Central memory CD8-positive, alpha-beta T cell (primary cell): ENCODE measurements around the gene CLIC3.
A peak's percentile ranks its signal among the peaks of the same experiment; 100 is the strongest.
"Not testable (repeated sequence)": the region's sequence is repeated elsewhere in the genome, so short reads cannot be mapped to it uniquely, and the experiment has no call there.

Source experiments
- ATAC-seq: fragments of 150-1000 bp; cut with Tn5 transposase; replicated peaks from 2 replicates; pipeline ENCODE4 v1.10.0; 2022; ENCODE audit warnings: mild to moderate bottlenecking, moderate FRiP score, moderate number of reproducible peaks; ENCODE audit not compliant: poor library complexity, severe bottlenecking; ENCODE audit errors: extremely low read depth
- DNase-seq, 2 donors: peaks; one replicate each; pipeline ENCODE4 v3.0.0; 2021; ENCODE audit warnings: low spot score in 2 of 2
- H3K27ac Mint-ChIP-seq: one replicate; pipeline ENCODE4 v1.8.0; 2022; ENCODE audit warnings: low read depth, mild to moderate bottlenecking, moderate library complexity, mixed read lengths
- H3K27me3 Mint-ChIP-seq: one replicate; pipeline ENCODE4 v1.8.0; 2022; ENCODE audit warnings: mixed read lengths
- H3K36me3 Mint-ChIP-seq: one replicate; pipeline ENCODE4 v1.8.0; 2022; ENCODE audit warnings: mild to moderate bottlenecking, moderate library complexity, mixed read lengths; ENCODE audit not compliant: insufficient read depth
- H3K4me1 Mint-ChIP-seq: one replicate; pipeline ENCODE4 v1.8.0; 2022; ENCODE audit warnings: mixed read lengths
- H3K4me3 Mint-ChIP-seq: one replicate; pipeline ENCODE4 v1.8.0; 2022; ENCODE audit warnings: mild to moderate bottlenecking, moderate library complexity, mixed read lengths
- H3K9me3 Mint-ChIP-seq: one replicate; pipeline ENCODE4 v1.8.0; 2022; ENCODE audit warnings: mixed read lengths

Gene CLIC3

DNA sequence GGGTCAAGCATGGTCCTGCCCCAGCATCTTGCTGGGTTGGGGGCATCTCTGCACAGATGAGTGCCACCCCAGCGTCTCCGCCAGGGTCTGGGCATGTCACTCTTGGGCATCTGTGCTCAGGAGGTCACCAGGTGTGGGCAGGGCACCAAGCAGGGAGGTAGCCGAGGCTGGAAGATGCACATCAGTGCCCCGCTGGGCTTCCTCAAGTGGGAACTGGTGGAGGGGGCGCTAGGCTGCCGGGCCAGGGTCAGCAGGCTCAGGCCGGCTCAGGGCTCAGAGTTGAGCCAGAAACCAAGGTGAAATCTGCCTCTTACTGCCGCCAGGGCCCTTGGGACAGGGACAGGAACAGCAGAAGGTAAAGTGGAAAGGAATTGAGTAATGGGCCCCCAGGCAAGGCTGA, 39.6 kb upstream of the CLIC3 start:
- ATAC-seq, result no peak
- Mint-ChIP-seq H3K27me3 (no peaks in the 10 kb centered on the region), H3K4me1 (peaks cover 32% of the 10 kb centered on the region), H3K4me3 (no peak overlapping the region), H3K27ac (no peak overlapping the region), H3K9me3 (no peaks in the 10 kb centered on the region), H3K36me3 (peaks cover 6% of the 10 kb centered on the region)
- DNase-seq, result no peak

DNA sequence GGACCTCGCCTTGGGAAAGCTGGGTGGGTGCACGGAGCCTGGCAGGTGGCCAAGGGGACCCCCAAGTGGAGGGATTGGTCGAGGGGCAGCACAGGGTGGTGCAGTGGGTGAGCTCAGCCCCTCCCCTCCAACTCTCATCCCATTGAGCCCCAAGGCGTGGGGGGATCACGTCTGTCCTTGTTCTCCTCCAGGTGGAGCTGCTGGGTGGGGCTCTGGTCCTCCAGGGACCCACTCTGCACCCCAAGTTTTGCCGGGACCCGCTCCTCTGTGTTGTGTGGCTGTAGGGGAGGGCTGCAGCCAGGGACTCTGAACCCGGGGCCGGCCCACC, 39.1 kb upstream of the CLIC3 start:
- Mint-ChIP-seq H3K36me3 (peaks cover 9% of the 10 kb centered on the region), H3K27me3 (no peaks in the 10 kb centered on the region), H3K9me3 (no peaks in the 10 kb centered on the region), H3K27ac (peak overlapping the region; percentile 84), H3K4me1 (peaks cover 37% of the 10 kb centered on the region), H3K4me3 (peak overlapping the region; percentile 78)
- ATAC-seq, result no peak
- DNase-seq, result no peak

DNA sequence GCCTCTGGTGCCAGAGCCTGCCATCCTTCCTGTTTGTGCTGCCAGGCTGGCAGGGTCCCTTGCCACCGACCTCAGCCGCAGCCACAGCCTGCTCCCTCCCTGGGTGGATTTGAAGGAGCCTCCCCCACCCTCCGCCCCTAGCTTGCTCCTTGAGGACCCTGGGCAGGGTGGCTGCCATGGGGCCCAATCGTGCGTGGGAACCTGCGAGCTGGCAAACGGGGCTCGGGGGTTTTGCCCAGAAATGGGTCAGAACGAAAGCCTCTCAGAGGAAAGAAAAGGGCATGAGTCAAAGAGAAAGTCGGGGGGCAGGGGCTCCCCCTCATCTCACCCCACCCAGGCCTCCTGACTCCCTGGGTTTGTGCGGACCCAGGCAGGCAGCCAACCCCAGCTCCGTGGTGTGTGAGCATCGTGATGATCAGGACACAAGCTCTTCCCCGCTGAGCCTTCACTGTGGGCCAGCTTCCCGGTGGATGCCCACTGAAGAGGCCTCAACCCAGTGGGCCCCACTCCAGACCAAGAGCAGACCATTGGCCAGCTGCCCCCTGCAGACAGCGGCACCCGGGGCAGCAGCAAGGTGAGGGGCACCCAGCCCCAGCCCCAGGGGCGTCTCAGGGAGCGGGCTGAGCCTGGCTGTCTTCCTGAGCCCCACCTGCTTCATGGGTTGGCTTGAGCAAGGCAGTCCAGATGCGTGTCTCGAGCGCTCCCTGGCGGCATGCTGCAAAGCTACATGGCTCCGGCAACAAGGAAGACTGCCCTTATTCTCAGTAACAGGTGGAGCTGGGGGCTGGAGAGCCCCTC, 38.5 kb upstream of the CLIC3 start:
- peaks cover 41% of the 10 kb centered on the region for H3K4me1 Mint-ChIP-seq
- peak overlapping the region; percentile 78 for H3K4me3 Mint-ChIP-seq
- ATAC-seq (peak; percentile 74), DNase-seq (peak; percentile 80 to 85)
- no peaks in the 10 kb centered on the region for H3K27me3 Mint-ChIP-seq
- H3K27ac Mint-ChIP-seq, result peak overlapping the region; percentile 84
- no peaks in the 10 kb centered on the region for H3K9me3 Mint-ChIP-seq
- peaks cover 9% of the 10 kb centered on the region for H3K36me3 Mint-ChIP-seq

DNA sequence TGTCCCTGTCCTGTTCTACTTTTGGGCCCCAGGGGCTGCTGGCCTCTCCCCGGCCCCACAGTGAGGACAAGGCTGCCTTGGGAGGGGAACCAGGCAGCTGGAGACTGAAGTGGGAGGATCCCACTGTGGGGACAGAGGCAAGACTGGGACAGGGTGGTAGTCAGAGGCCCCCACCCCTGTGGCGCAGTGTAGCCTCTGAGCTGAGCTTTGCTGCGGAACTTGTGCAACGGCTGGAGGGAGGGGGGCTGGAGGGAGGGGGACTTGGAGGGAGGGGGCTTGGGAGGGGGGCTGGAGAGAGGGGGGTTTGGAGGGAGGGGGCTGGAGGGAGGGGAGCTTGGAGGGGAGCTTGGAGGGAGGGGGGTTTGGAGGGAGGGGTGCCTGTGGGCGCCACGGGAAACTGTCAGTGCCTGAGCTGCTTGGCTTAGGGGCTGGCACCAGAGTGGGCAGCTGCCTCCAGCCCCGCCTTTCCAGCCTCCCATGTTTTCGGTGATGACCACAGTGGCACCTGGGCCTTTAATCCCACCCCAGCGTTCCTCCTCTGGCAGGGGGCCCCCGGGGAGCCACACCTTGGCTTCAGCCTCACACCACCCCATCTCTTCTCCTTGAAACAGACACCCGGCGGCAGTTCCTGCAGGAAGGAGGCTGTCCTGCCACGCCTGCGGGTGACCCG, 37.8 kb upstream of the CLIC3 start:
- H3K27ac Mint-ChIP-seq, result peak overlapping the region; percentile 84

DNA sequence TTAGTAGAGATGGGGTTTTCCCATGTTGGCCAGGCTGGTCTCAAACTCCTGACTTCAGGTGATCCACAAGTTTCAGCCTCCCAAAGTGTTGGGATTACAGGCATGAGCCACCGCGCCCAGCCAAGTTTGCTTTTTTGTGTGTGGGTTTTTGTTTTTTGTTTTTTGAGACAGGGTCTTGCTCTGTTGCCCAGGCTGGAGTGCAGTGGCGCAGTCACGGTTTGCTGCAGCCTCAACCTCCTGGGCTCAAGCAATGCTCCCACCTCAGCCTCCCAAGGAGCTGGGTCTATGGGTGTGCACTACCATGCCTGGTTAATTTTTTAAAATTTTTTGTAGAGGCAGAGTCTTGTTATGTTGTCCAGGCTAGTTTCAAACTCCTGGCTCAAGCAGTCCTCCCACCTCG, 37.1 kb upstream of the CLIC3 start:
- not testable (repeated sequence) for DNase-seq, H3K27me3 Mint-ChIP-seq, ATAC-seq, H3K9me3 Mint-ChIP-seq, H3K27ac Mint-ChIP-seq
- Mint-ChIP-seq H3K4me1 (peaks cover 49% of the 10 kb centered on the region), H3K36me3 (peaks cover 16% of the 10 kb centered on the region), H3K4me3 (peak overlapping the region; percentile 86)

More for the DNA sequence above, 37.8 kb upstream of the CLIC3 start:
- no peaks in the 10 kb centered on the region for H3K9me3 Mint-ChIP-seq
- no peak for ATAC-seq
- peaks cover 47% of the 10 kb centered on the region for H3K4me1 Mint-ChIP-seq
- peaks cover 13% of the 10 kb centered on the region for H3K36me3 Mint-ChIP-seq
- no peaks in the 10 kb centered on the region for H3K27me3 Mint-ChIP-seq
- H3K4me3 Mint-ChIP-seq, result peak overlapping the region; percentile 86
- DNase-seq, result no peak

DNA sequence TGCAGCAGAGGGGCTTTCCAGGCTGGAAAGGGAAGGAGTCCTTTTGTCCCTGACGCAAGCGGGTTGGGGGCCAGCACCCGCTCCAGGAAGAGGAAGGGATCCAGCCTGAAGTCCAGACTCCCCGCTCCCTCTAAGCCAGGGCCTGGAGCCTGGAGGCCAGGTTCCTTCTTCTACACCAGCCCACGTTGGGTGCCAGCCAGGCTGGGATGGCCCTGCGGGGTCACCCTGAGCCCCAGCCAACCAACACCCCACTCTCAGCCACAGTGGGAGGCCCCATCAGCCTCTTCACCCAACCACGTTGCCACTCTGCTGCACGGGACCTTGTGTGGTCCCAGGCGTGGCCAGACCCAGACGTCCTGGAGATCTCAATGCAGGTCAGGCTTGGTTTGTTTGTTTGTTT, 36.5 kb upstream of the CLIC3 start:
- peaks cover 49% of the 10 kb centered on the region for H3K4me1 Mint-ChIP-seq

DNA sequence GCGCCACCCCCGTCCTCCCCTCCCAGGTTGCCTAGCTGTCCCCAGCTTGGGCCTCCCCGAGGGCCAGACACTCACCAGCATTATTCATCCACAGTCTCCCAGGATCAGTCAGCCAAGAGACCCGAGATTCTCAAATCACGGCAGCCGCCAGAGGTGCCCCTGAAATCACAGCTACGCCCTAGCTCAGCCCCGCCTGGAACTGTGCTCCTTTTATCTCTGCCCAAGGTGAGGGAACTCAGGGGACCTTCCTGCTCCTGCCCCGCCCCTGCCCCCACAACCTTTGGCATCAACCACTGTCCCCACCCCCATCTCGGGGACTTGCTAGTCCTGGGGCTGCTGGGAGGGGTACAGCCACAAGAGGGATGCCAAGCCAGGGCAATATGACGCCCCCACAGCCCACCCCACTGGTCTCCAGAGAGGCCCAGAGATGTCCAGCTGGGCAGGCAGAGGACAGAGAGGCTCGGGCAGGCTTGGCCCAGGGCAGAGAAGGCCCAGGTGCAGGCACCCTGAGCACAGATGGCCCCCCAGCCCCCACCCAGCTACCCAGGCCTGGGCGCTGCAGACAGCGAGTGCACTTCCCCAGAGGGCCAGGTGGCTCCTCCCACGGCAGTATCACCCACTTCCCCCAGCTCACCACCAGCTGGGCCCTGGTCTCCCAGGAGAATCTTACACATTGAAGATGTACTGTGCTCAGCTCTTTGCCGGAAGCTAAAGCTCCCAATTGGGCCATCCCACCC, 35.7 kb upstream of the CLIC3 start, which contains the start of gene FUT7:
FUT7 (minus strand) TSS at position 185 of the 737 bp plus-strand sequence; CDS start at position 88, 97 bp downstream.
- H3K4me3 Mint-ChIP-seq, result peak within 1 kb of the TSS; percentile 86
- H3K27me3 Mint-ChIP-seq, result no peaks in the 10 kb centered on the region
- ATAC-seq, result no peak
- no peaks in the 10 kb centered on the region for H3K9me3 Mint-ChIP-seq
- peak in 1 of 2 donors; percentile 20 for DNase-seq
- peaks cover 17% of the 10 kb centered on the region for H3K36me3 Mint-ChIP-seq
- H3K27ac Mint-ChIP-seq, result peak within 1 kb of the TSS; percentile 64
- peaks cover 49% of the 10 kb centered on the region for H3K4me1 Mint-ChIP-seq

More for the DNA sequence above, 36.5 kb upstream of the CLIC3 start:
- H3K27ac Mint-ChIP-seq, result no peak overlapping the region
- H3K27me3 Mint-ChIP-seq, result no peaks in the 10 kb centered on the region
- H3K9me3 Mint-ChIP-seq, result no peaks in the 10 kb centered on the region
- peak overlapping the region; percentile 86 for H3K4me3 Mint-ChIP-seq
- ATAC-seq (no peak), DNase-seq (no peak)
- H3K36me3 Mint-ChIP-seq, result peaks cover 17% of the 10 kb centered on the region

DNA sequence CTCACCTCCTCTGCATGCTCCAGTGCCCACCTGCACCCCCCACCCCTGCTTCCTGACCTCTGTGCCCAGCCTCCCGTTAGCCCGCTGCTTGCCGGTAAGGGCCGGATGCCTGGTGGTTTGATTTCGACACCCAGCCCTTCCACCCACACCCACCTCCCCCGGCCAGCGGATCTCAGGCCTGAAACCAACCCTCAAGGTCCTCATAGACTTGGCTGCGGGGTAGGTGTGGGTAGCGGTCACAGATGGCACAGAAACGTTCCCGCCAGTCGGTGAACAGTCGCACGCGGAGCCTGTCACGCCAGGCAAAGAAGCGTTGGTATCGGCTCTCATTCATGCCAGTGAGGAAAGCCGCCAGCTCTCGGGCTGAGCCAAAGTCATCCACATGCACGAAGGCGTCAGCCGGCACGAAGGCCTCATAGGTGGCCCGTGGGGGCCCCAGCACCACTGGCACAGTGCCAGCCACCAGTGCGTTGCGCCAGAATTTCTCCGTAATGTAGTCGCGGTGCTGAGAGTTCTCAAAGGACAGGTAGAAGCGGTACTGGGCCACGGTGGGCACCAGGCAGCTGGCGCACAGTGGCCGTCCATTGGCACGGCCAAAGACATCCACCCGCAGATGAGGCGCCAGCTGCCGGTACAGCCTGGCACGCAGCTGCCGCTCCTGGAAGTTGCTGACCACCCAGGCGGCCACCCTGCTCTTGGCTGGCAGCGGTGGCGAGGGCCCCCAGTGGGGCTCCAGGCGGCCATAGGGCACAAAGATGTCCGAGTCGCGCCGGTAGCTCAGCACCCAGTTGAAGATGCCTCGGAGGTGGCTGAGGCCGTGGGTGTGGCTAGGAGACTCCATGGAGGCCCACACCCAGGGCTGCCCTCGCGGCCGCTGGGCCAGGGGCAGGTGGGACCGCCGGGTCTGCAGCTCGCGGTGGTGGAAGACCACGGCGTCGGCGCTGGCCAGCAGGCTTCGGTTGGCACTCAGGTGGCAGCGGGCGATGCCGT, 34.5 kb upstream of the CLIC3 start:
- peak overlapping the region; percentile 86 for H3K4me3 Mint-ChIP-seq
- DNase-seq (peak in 1 of 2 donors; percentile 17), ATAC-seq (no peak)
- H3K27ac Mint-ChIP-seq, result peak overlapping the region; percentile 13
- H3K27me3 Mint-ChIP-seq, result no peaks in the 10 kb centered on the region
- peaks cover 60% of the 10 kb centered on the region for H3K4me1 Mint-ChIP-seq
- peaks cover 17% of the 10 kb centered on the region for H3K36me3 Mint-ChIP-seq
- H3K9me3 Mint-ChIP-seq, result no peaks in the 10 kb centered on the region

DNA sequence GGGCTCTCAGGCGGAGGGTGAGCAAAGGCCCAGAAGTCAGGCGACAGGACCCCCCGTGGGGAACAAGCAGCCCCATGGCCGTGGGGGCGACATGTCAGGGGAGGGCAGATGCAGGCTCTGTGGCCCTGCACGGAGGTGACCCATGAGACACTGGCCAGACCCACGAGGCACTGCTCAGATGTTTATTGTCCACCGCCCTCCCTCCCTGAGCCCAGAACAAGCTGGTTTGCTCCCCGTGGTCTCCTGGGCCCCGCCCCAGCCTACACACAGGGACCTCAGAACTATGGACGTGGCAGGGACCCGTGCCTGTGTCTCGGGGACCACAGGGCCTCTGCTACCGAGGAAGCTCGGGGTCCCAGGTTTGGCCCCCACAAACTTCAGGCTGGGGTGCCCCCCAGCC, 33.6 kb upstream of the CLIC3 start:
- DNase-seq (no peak), ATAC-seq (no peak)
- Mint-ChIP-seq H3K9me3 (no peaks in the 10 kb centered on the region), H3K27ac (peak overlapping the region; percentile 75), H3K4me3 (peak overlapping the region; percentile 86), H3K36me3 (peaks cover 17% of the 10 kb centered on the region), H3K27me3 (no peaks in the 10 kb centered on the region), H3K4me1 (peaks cover 56% of the 10 kb centered on the region)

DNA sequence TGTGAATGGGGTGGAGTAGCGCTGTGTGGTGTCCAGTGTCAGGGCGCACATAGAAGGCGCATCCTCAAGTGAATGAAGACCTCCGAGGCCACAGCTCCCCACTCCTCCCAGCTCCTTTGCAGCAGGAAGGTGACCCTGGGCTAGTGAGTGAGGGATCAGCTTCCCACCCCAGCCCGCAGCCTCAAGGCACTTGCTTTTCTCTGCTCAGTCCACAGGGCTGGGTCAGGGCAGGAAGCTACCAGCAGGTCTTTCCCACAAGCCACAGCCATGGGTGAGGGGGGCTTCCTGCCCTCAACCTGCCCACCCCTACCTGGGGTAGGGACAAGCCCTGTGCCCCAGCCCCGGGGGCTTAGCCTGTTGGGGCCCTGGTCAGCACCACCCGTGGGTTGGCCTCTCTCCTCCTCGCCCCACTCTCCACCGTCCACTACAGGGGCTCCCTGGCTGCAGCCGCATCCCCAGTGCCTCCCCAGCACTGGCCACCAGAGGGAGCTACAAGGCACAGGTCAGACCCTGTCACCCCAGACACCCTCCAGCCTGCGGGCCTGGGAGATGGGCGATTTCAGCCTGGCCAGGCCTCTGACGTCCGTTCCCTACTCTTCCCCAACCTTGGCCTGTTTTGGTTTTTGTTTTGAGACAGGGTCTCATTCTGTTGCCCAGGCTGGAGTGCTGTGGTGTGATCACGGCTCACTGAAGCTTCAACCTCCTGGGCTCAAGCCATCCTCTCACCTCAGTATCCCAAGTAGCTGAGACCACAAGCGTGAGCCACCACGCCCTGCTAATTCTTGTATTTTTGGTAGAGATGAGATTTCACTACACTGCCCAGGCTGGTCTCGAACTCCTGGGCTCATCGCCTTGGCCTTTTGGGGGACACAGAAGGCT, 32.9 kb upstream of the CLIC3 start:
- DNase-seq (peak; percentile 37 to 62), ATAC-seq (peak; percentile 22)
- Mint-ChIP-seq H3K4me1 (peaks cover 49% of the 10 kb centered on the region), H3K36me3 (peaks cover 15% of the 10 kb centered on the region), H3K27ac (peak overlapping the region; percentile 75), H3K9me3 (no peaks in the 10 kb centered on the region), H3K4me3 (peak overlapping the region; percentile 86), H3K27me3 (no peaks in the 10 kb centered on the region)
